GM10248 (cell line): ENCODE data around the gene CABLES2.
"Not testable (repeated sequence)": the region's sequence is repeated elsewhere in the genome, so short reads cannot be mapped to it uniquely, and the experiment has no call there.

Experiments
- CTCF ChIA-PET: fragments of 300-600 bp; sonication (Branson Sonifier 250); formaldehyde crosslinking; extraction: SDS; loops from one replicate; lab custom pipeline; 2021; ENCODE audit warnings: antibody characterized with exemption; lab: Yijun Ruan, JAX
- POLR2A ChIA-PET: fragments of 350-650 bp; sonication (Branson Sonifier 250); formaldehyde crosslinking; extraction: SDS; loops from one replicate; lab custom pipeline; 2020; ENCODE audit warnings: antibody characterized with exemption; lab: Yijun Ruan, JAX
- DNase-seq: peaks from one replicate; pipeline ENCODE4 v3.0.0; 2012; ENCODE audit errors: extremely low spot score
- TF ChIP-seq, protein P1 (sequence below): IDR thresholded peaks from 2 replicates; pipeline ENCODE4 v1.5.1; 2012; ENCODE audit warnings: mild to moderate bottlenecking, low read depth; ENCODE audit errors: extremely low read depth, missing control alignments, control extremely low read depth

CABLES2 gene

DNA sequence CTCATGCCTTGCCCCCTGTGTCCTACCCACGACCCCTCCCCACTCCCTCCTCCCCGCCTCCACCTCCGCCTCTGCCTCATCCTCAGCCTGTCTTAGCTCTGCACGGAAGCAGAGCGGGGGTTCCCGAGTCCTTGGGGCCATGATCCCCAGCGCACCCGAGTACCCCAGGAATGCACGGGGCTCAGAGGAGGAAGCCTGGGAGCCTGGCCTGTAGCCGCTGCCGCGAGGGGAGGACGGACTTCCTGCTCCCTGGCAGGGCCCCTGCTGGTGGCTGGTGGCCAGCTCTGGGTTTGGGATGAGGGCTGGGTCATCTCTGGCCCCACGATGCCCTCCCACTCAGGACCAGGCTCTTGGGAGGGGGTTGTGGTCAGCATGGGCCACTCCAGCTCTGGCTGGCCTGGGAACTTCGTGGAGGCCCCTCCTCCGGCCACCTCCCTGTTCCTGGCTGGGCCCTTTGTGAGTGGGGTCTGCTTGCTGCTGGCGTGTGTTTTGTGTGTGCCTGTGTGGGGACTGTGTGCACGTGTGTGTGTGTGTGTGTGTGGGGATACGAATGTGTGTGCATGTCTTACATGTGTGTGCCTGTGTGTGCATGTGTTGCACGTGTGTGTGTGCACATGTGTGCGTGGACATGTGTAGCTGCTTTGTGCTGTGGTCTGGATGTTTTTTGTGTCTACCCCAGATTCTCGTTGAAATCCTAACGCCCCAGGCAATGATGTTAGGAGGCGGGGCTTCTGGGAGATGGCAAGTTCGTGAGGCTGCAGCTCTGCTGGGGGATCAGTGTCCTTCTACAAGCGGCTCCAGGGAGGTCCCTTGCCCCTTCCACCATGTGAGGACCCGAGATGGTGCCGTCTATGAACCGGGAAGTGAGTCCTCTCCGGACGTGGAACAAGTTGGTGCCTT is 21.6 kb upstream of the CABLES2 start:
- DNase-seq, result no peak
- TF ChIP-seq, protein P1, sequence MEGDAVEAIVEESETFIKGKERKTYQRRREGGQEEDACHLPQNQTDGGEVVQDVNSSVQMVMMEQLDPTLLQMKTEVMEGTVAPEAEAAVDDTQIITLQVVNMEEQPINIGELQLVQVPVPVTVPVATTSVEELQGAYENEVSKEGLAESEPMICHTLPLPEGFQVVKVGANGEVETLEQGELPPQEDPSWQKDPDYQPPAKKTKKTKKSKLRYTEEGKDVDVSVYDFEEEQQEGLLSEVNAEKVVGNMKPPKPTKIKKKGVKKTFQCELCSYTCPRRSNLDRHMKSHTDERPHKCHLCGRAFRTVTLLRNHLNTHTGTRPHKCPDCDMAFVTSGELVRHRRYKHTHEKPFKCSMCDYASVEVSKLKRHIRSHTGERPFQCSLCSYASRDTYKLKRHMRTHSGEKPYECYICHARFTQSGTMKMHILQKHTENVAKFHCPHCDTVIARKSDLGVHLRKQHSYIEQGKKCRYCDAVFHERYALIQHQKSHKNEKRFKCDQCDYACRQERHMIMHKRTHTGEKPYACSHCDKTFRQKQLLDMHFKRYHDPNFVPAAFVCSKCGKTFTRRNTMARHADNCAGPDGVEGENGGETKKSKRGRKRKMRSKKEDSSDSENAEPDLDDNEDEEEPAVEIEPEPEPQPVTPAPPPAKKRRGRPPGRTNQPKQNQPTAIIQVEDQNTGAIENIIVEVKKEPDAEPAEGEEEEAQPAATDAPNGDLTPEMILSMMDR, result no peak
- ChIA-PET POLR2A (interaction anchor here (0.6 kb wide), 1 partner anchor 14 kb away, joined by 6 read pairs; no protein-coding TSS in a partner anchor), CTCF (no interaction called here)

DNA sequence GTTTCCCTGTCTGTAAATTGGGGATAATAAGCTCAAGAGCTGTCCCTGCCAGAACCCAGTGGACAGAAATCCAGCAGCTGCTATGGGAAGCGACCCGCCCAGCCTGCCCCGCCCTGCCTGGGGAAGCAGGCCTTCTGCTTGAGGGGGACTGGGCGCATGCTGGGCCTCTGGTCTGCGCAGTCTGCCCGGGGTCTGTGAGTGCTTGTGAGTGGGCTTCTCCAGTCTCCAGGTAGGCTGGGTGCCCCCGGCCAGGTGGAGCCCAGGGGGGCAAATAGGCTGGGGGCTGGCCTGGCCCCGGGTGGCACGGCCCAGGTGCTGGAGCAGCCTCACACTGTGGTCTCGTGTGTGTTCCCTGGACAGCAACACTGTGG is 20.9 kb upstream of the CABLES2 start:
- DNase-seq, result no peak
- ChIA-PET CTCF (no interaction called here), POLR2A (no interaction called here)
- TF ChIP-seq, protein P1, result no peak

DNA sequence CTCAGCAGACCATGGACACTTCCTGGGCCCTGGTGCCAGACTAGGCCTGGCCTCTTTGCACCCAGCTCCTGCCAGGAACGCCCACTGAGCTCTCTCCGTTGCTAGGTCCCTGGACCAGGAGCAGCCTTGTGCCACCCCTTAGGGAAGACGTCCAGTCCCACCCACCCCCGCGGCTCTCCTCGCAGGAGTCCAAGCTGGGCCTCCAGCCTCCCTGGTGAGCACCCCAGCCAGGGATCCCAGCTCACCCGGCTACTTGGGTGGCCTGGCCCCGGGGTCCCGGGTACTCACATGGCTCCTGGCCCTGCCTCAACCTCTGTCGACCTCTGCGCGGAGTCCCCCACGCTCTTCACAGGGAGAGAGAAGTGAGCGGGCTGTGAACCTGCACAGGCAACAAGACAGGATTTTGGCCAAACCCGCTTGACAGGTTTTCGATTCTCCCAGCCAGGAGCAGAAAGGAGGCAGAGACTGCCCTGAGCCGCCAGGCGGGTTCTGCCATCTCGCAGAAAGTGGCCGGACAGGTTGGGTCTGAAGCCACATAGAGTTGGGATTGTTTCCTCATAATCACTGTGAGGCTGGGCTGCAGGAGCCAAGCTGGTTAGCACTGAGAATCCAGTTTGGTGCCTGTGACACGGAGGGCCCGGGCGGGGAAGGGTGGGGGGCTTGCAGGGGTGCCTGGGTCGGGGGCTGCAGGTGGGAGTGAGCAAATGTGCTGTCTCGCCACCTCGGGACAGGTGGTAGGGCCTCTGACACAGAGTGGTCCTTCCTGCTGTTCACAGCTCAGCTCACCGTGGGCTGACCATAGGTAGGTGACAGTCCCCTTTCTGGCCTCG is 20.3 kb upstream of the CABLES2 start, which contains the start of gene RBBP8NL:
RBBP8NL (minus strand) TSS at position 368 of the 830 bp plus-strand sequence. CDS start 7,892 bp downstream, outside the sequence.
- no peak for DNase-seq
- ChIA-PET POLR2A (no interaction called here), CTCF (interaction anchor here (1.2 kb wide), 1 partner anchor 72 kb away, joined by 3 read pairs; no protein-coding TSS in a partner anchor)
- TF ChIP-seq, protein P1, result no peak

GRCh38 chr20:62426699-62427131 is 19.6 kb upstream of the CABLES2 start:
- ChIA-PET POLR2A (no interaction called here), CTCF (interaction anchor here (1.2 kb wide), 1 partner anchor 73 kb away, joined by 3 read pairs; no protein-coding TSS in a partner anchor)
- TF ChIP-seq, protein P1, result no peak

DNA sequence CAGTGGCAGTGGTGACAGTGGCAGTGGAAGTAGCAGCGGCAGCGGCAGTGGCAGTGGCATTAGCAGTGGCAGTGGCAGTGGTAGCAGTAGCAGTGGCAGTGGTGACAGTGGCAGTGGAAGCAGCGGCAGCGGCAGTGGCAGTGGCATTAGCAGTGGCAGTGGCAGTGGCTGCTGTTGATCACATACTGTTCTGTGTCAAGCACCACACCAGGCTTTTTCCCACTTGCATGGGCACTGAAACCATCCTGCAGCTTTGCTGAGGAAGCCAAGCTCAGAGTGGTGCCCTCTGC is 18.9 kb upstream of the CABLES2 start:
- POLR2A ChIA-PET, result not testable (repeated sequence)

More at GRCh38 chr20:62426699-62427131, 19.6 kb upstream of the CABLES2 start:
- no peak for DNase-seq

GRCh38 chr20:62425281-62426058 is 18.4 kb upstream of the CABLES2 start:
- TF ChIP-seq, protein P1, result no peak
- DNase-seq, result no peak
- CTCF ChIA-PET, result no interaction called here
- POLR2A ChIA-PET, result no interaction called here

More for the DNA sequence above, 18.9 kb upstream of the CABLES2 start:
- not testable (repeated sequence) for DNase-seq
- CTCF ChIA-PET, result interaction anchor here (1.2 kb wide), 1 partner anchor 74 kb away, joined by 3 read pairs; no protein-coding TSS in a partner anchor
